HTERT RPE-1 (cell line): Measurements from ENCODE around the gene GTPBP10.

Source experiments
- in situ Hi-C: fragments of 300-500 bp; cut with MboI; formaldehyde crosslinking; loops from 4 replicates; pipeline ENCODE4 v1.14.3; 2020; ENCODE audit warnings: low sequenced_read_pairs

Gene GTPBP10

GRCh38 chr7:90351987-90352386 is 5.5 kb downstream of the GTPBP10 start:
- in situ Hi-C loops, result no loop called here

GRCh38 chr7:90383422-90383821 is 36.9 kb downstream of the GTPBP10 start:
- in situ Hi-C loops, result no loop called here

- in situ Hi-C loops, result no loop called here
Observed at GRCh38 chr7:90383861-90384260, 37.3 kb downstream of the GTPBP10 start.

- in situ Hi-C loops, result no loop called here
Observed at GRCh38 chr7:90384433-90384832, 37.9 kb downstream of the GTPBP10 start.

GRCh38 chr7:90387470-90388240 is 41.1 kb downstream of the GTPBP10 start:
- in situ Hi-C loops, result no loop called here

GRCh38 chr7:90390926-90391325 is 44.4 kb downstream of the GTPBP10 start:
- in situ Hi-C loops, result no loop called here

GRCh38 chr7:90391488-90391887 is 45.0 kb downstream of the GTPBP10 start:
- in situ Hi-C loops, result no loop called here

GRCh38 chr7:90396420-90396819 is 49.9 kb downstream of the GTPBP10 start:
- in situ Hi-C loops, result no loop called here

- in situ Hi-C loops, result no loop called here
Observed at GRCh38 chr7:90401989-90402388, 55.5 kb downstream of the GTPBP10 start.

GRCh38 chr7:90402785-90403173 is 56.3 kb downstream of the GTPBP10 start:
- in situ Hi-C loops, result no loop called here

- in situ Hi-C loops, result no loop called here
Observed at GRCh38 chr7:90403174-90404113, 56.9 kb downstream of the GTPBP10 start, which contains the start of gene CLDN12. Gene CLDN12 (plus strand): TSS chr7:90403461. CDS start chr7:90412677, 9,216 bp downstream.

- in situ Hi-C loops, result no loop called here
Observed at GRCh38 chr7:90404777-90405176, 58.3 kb downstream of the GTPBP10 start.

- in situ Hi-C loops, result no loop called here
Observed at GRCh38 chr7:90407484-90407821, 60.9 kb downstream of the GTPBP10 start.

- in situ Hi-C loops, result no loop called here
Observed at GRCh38 chr7:90408142-90408541, 61.6 kb downstream of the GTPBP10 start.

GRCh38 chr7:90409667-90410066 is 63.2 kb downstream of the GTPBP10 start:
- in situ Hi-C loops, result no loop called here

GRCh38 chr7:90411510-90411909 is 65.0 kb downstream of the GTPBP10 start:
- in situ Hi-C loops, result no loop called here

- in situ Hi-C loops, result no loop called here
Observed at GRCh38 chr7:90412458-90413184, 66.1 kb downstream of the GTPBP10 start.

GRCh38 chr7:90413185-90413528 is 66.6 kb downstream of the GTPBP10 start:
- in situ Hi-C loops, result no loop called here

GRCh38 chr7:90421651-90422050 is 75.1 kb downstream of the GTPBP10 start:
- in situ Hi-C loops, result no loop called here

GRCh38 chr7:90424720-90425119 is 78.2 kb downstream of the GTPBP10 start:
- in situ Hi-C loops, result no loop called here

GRCh38 chr7:90425376-90425775 is 78.9 kb downstream of the GTPBP10 start:
- in situ Hi-C loops, result no loop called here
